Effector CD8-positive, alpha-beta T cell (primary cell): ENCODE measurements around the gene KIF4A.
"Not testable (repeated sequence)": the region's sequence is repeated elsewhere in the genome, so short reads cannot be mapped to it uniquely, and the experiment has no call there.

ENCODE experiments used
- DNase-seq: peaks from one replicate; lab custom pipeline; 2025; lab: John Stamatoyannopoulos, UW

Gene KIF4A

DNA sequence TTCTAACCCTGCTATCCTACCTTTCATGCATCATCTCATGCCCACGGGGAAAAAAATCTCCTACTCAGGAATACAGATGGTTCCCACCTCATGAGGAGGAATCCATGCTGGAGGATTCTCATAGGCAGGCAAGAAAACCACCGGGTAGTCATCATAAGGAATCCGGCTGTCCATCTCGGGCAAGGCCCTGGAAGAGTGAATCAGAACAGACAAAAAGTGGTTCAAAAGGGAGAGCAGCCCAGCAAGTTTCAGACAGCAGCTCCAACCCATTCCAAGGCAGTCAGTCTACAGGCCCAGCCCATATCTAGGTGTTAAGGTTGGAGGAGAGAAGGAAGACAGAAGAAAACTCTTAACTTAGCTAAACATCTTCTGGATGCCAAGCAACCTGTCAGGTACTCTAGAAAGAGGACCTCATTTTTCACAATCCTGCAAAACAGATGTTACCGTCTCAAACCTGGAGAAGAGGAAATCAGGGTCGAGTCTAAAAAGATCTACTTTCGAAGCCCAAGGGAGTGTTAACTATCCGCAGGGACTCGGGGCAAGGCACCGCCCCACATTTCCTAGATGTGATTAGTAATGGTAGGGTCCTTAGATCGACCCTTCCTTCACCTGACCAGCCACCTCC is 624 bp upstream of the KIF4A start:
- no peak for DNase-seq

DNA sequence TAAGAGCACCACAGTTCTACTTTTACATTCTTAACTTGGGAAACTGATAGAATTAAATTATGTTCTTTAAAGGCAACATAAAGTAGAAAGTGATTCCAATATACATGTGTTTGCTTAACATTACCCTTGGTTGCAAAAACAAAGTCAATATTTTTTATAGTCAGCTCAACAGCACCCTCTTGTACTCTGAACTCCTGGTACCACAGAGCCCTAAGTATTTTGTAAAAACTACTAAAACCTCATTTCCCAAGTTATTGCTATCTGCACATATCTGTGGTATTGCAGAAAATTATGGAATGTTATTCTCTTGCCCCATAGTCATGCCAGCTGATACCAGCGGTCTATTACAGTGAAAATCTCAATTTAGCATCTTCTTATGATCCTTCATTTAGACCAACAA is 2.9 kb downstream of the KIF4A start:
- no peak for DNase-seq

DNA sequence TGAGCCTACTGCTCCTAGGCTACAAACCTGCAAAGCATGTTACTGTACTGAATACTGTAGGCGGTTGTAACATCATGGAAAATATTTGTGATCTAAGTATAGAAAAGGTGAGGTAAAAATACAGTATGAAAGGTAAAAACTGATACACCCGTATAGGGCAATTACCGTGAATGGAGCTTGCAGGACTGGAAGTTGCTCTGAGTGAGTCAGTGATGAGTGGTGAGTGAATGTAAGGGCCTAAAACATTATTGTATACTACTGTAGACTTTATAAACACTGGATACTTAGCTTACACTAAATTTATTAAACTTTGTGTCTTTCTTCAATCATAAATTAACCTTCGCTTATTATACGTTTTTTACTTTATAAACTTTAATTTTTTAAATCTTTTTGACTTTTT is 3.7 kb downstream of the KIF4A start:
- DNase-seq, result no peak

DNA sequence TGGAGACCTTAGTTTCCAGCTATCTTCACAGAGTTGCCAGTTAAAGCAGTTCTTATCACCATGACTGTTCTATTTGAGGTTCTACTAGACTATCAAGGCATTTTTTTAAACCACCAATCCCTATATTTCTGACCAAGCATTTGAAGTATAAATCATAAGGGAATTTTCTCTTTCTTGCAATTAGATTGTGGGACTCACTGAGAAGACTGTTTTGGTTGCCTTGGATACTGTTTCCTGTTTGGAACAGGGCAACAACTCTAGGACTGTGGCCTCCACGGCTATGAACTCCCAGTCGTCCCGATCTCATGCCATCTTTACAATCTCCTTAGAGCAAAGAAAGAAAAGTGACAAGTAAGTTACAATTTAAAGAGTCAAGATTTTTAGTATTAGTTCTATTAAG is 11.8 kb downstream of the KIF4A start:
- DNase-seq, result no peak

DNA sequence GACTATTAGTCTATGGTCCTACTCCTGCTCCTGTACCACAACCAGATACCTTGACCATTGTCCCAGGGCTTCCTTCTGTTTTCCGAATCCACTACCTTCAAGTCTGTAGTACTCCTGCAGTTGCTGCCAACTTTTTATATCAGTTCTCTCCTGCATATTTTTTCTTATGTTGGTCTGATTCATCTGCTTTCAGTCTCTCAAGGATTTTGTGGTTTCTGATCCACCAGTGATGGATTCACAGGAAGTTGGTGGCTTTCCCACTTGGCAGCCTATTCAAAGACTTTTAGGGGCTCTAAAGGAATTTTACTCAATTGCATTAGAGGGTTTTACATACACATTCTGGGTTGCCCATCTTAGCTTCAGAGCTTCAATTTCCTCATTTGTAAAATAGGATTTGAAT is 23.6 kb downstream of the KIF4A start:
- DNase-seq, result no peak

DNA sequence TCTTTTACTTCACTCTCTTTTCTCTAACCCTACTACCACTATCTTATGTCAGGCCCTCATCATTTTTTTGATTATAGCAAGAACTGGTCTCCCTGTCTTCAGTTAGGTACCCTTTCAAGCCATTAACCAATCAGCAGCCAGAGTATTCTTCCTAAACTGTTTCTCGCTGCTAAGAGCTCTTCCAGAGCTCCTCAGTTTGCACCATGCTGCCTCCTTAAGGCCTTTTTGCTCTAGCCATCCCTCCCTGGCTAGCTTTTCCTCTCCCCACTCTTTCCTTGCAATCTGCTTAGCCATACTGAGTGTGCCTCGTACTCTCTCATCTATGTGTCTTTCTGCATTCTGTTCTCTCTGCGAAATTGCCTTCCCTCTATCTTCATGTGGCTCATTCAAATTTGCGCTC is 32.9 kb downstream of the KIF4A start:
- no peak for DNase-seq

DNA sequence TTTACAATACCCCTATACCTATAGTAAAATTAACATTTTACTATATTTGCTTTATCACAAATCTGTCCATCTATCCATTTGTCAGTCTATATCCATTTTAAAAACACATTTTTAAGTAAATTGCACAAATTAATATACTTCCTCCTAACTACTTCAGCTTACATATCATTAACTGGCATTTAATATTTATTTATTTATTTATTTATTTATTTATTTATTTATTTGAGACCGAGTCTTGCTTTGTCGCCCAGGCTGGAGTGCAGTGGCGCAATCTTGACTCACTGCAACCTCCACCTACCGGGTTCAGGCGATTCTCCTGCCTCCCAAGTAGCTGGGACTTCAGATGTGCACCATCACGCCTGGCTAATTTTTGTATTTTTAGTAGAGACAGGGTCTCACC is 33.7 kb downstream of the KIF4A start:
- DNase-seq, result not testable (repeated sequence)

DNA sequence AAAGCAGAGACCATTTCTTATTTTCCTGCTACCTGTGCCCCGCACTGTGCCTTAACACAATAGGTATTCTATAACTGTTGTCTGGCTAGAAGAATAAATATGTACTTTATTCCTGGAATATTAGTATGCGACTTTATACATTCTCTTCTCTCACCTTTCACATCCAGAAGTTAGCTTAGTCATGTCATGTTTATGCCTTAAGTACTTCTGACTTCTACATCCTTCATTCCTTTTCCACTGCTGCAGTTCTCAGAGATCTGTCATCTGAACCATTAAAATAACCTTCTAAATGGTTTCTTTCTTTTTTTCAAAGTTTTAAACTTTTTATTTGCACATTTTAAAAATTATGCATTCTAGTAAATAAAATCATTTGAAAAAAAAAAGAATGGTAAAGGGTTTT is 34.4 kb downstream of the KIF4A start:
- DNase-seq, result no peak

DNA sequence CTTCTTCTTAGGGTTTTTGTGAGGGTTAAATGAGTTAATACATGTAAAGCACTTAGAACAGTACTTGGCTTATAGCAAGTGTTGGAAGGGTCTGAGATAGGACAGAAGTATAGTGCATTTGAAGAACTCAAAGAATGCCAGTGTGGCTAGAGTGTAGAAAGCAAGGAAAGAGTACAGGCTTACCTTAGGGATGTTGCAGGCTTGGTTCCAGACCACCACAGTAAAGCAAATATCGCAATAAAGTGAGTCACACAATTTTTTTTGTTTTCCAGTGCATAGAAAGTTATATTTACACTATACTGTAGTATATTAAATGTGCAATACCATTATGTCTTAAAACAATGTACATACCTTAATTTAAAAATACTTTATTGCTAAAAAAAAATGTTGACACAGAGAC is 41.3 kb downstream of the KIF4A start:
- DNase-seq, result no peak

DNA sequence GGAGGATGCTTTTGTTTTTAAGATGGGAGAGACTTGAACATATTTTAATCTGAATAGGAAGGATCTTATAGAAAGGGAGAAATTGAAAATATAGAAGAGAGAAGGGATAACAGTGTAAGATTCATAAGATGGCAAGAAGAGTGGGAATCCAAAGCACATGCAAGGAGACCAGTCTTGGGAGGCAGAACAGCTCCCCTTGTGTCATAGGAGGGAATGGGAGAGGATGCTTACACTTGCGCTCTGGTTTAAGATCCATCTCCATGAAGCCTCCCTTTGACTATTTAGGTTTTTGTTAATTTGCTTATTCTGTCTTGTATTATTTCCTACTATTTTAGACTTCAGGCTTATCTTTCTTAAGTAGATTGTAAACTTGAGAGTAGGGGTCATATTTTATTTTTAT is 42.7 kb downstream of the KIF4A start:
- DNase-seq, result no peak

DNA sequence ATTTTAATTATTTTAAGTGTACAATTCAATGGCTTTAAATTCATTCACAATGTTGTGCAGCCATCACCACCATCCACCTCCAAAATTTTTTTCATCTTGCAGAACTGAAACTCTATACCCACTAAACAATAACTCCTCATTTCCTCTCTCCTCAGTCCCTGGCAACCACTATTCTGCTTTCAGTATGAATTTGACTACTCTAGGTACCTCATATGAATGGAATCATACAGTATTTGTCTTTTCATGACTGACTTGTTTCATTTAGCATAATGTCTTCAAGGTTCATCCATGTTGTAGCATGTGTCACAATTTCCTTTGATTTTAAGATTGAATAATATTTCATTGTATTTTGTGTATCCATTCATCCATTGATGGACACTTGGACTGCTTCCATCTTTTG is 46.9 kb downstream of the KIF4A start:
- DNase-seq, result no peak

DNA sequence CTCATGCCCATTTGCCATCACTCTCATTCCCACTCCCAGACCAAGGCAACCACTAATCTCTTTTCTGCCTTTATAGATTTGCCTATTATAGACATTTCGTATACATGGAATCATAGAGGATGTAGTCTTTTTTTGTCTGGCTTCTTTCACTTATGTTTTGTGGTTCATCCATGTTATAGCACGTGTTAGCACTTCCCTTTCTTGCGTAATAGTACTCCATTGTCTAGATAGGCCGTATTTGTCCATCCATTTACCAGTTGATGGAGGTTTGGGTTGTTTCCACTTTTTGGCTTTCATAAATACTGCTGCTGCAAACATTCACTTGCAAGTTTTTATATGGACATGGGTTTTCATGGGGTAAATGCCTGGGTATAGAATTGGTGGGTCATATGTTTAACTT is 48.4 kb downstream of the KIF4A start:
- DNase-seq, result no peak

DNA sequence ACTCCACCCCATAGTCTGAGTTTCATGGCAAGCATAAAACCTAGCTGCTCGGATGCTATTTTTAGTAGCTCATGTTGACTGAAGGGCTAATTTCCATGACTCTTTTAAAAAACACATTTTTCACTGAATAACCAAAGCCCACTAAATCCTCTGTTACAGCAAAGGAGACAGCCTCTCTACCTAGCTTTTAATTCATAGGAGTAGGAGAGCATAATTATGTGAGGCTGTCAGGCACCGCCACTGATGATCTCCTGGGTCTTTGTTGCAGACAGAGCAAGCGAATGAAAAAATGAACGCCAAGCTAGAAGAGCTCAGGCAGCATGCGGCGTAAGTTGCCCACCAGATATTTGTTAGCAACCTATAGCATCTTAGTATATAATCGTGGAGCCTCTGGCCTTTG is 53.5 kb downstream of the KIF4A start:
- DNase-seq, result no peak

DNA sequence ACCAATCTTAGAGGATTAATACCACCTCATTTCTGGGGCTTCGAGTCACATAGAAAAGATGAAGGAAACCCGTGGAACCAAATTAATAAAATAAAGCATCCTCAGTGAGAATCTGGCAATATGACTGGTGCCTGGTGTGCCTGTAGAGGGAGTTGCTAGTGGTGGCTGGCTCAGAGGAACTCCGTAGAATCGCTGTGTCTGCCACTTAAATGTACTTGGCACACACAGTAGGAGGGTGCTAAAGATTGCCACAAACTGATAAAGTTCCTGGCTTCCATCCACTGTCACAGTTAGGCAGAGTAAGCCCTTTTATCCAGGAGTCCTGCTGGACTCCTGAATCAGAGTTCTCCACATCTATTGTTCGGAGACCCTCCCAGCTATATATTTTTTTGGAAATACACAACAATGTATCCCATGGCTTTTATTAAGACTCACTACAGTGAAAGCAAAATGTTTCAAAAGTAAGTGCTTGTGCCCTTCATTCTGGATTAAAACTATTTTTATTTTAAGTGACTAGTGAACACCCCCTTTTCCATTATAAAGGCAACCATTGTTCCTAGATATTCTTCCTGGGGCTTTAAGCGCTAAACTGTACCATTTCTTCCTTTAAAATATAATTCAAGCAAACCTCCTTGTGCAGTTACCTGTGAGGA is 56.6 kb downstream of the KIF4A start:
- no peak for DNase-seq

DNA sequence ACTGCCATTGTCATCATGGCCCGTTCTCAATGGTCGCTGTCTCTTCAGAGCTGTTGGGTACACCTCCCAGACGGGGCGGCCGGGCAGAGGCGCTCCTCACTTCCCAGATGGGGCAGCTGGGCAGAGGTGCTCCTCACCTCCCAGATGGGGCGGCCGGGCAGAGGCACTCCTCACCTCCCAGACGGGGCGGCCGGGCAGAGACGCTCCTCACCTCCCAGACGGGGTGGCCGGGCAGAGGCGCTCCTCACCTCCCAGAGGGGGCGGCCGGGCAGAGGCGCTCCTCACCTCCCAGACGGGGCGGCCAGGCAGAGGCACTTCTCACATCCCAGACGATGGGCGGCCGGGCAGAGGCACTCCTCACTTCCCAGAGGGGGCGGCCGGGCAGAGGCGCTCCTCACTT is 58.9 kb downstream of the KIF4A start:
- not testable (repeated sequence) for DNase-seq

DNA sequence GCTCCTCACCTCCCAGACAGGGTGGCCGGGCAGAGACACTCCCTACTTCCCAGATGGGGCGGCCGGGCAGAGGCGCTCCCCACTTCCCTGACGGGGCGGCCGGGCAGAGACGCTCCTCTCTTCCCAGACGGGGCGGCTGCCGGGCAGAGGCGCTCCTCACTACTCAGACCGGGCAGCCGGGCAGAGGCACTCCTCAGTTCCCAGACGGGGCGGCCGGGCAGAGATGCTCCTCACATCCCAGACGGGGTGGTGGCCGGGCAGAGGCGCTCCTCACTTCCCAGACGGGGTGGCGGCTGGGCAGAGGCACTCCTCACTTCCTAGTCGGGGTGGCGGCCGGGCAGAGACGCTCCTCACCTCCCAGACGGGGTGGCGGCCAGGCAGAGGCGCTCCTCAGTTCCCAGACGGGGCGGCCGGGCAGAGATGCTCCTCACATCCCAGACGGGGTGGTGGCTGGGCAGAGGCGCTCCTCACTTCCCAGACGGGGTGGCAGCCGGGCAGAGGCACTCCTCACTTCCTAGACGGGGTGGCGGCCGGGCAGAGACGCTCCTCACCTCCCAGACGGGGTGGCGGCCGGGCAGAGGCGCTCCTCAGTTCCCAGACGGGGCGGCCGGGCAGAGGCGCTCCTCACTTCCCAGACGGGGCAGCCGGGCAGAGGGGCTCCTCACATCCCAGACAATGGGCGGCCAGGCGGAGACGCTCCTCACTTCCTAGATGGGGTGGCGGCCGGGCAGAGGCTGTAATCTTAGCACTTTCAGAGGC is 59.6 kb downstream of the KIF4A start:
- not testable (repeated sequence) for DNase-seq

DNA sequence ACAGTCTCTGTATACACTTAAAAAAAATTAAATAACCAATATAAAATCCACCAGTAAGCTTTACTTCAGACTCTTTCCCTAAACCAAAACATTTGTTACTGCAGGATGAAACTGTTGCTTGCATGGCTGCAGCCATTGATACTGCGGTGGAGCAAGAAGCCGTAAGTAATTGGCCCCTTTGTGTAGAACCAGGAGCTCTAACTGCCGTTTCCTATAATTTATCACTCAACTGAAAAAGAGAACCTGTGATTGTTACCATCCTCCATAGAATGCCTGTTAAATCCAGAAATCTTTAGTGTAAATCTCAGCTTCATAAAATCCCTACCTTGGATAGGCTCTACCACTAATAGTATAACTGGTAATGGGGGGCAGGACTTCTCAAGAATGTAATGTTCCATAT is 62.6 kb downstream of the KIF4A start:
- no peak for DNase-seq

DNA sequence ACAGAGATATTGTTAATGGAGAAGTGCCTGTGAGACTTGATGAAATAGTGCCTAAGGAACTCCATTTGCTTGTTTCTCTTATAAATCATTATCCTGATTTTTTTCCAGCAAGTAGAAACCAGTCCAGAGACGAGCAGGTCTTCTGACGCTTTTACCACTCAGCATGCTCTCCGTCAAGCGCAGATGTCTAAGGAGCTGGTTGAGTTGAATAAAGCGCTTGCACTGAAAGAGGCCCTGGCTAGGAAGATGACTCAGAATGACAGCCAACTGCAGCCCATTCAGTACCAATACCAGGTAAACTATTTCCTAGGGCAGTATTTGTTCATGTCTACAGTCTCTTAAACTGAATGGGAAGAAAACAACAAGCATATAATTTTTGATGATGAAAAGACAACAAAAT is 63.6 kb downstream of the KIF4A start:
- no peak for DNase-seq

DNA sequence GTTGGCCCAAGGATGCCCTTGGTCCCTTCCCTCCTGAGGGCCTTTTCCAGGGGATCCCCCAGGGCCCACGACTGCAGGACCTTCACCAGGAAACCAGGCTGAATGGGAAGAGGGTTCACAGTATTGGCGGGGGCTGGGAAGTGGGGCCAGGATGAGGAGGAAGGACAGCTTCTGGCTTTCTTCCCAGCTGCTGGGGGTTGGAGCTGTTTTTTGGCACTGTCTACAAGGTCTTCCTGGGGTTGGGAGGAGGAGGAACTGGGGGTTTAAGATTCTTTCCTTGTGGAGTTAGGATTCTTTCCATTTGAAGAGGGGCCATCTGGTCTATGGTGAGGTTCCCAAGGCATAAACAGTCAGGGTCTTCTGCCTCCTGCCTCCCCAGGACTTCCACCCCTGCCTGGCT is 64.8 kb downstream of the KIF4A start:
- no peak for DNase-seq

DNA sequence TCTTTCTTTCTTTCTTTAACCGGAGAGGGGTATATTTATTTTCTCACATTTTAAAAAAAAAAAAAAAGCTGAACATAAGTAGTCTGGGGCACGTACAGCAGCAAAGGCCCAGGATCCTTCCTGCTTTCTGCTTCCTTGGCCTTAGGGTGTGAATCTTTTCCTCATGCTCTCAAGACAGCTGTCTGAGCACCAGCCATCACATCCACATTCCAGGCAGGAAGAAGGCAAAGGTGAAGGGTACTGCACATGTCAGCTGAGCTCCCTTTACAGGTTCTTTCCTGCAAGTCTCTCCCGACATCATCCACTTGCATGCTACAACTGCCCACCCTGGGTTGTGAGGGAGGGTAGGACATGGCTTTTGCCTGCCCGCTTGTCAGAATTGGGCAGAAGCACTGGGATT is 69.6 kb downstream of the KIF4A start:
- no peak for DNase-seq

DNA sequence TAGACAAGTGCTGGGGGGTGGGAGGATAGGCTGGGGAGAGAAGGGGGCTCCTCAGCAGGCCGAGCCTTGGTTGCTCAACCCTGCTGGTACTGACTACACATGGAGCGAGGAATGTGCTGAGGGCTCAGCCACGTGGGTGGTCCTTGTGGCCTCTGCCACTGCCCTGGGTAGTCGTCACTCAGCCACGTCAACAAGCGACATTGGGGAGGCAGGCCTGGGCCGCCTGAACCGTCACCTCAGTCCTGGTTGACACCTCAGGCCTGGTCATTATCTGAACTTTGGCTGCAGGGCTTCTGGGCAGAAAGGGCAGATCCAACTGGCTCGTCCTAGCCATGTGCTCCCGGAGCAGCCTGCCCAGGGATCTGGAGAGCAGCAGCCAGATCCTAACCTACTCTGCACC is 70.5 kb downstream of the KIF4A start:
- no peak for DNase-seq

DNA sequence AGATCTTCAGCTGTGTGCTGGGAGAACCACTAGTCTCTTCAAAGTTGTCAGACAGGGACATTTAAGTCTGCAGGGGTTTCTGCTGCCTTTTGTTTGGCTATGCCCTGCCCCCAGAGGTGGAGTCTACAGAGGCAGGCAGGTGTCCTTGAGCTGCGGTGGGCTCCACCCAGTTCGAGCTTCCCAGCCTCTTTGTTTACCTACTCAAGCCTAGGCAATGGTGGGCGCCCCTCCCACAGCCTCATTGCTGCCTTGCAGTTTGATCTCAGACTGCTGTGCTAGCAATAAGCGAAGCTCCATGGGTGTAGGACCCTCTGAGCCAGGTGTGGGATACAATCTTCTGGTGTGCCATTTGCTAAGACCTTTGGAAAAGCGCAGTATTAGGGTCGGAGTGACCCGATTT is 78.8 kb downstream of the KIF4A start:
- DNase-seq, result not testable (repeated sequence)

DNA sequence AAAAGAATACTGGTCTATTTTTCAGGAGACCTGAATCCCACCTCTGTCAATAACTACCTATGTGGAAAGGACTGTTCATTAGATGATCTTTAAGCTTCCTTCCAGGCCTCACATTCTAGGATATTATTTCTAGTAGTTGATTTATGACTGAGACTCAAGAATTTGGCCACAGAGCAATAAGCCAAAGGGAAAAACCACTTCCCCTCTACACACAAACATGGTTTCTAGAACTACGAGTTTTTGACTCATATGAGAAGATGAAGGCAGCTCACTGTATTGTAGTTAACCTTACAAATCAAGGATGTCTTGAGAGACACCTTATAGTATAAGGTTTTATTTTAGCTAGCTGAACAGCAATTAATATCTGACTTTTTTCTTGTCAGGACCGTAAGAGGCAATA is 96.3 kb downstream of the KIF4A start:
- DNase-seq, result no peak
